H9 (cell line): ENCODE results near the gene ASTN2. TPM values are rescaled to one million over a fixed set of nuclear protein-coding genes. Genes with fewer than 3 reads are reported as not detected.
A peak's percentile ranks its signal among the peaks of the same experiment; 100 is the strongest.

Experiments used
- DNase-seq: peaks from one replicate; pipeline ENCODE4 v3.0.0-alpha.2; 2017
- H2AFZ ChIP-seq: one replicate; pipeline ENCODE4 v1.6.1; 2013; ENCODE audit warnings: mild to moderate bottlenecking, low read length, control low read depth, moderate library complexity
- H2AK5ac ChIP-seq: 2 replicates; pipeline ENCODE4 v1.6.1; 2013; ENCODE audit warnings: low read length, control low read depth, mixed read lengths; ENCODE audit not compliant: insufficient read length
- H2BK120ac ChIP-seq: one replicate; pipeline ENCODE4 v1.6.1; 2013; ENCODE audit warnings: low read depth, mild to moderate bottlenecking, low read length, control low read depth, inconsistent platforms; ENCODE audit not compliant: poor library complexity, severe bottlenecking
- H2BK12ac ChIP-seq: 2 replicates; pipeline ENCODE4 v1.6.1; 2013; ENCODE audit warnings: low read length, control low read depth, mixed read lengths, low read depth; ENCODE audit not compliant: insufficient read length
- H2BK15ac ChIP-seq: 2 replicates; pipeline ENCODE4 v1.6.1; 2013; ENCODE audit warnings: low read depth, low read length, control low read depth
- H2BK20ac ChIP-seq: one replicate; pipeline ENCODE4 v1.6.1; 2013; ENCODE audit warnings: low read depth, mild to moderate bottlenecking, low read length, control low read depth, inconsistent platforms; ENCODE audit not compliant: poor library complexity, severe bottlenecking
- H2BK5ac ChIP-seq: 2 replicates; pipeline ENCODE4 v1.6.1; 2013; ENCODE audit warnings: low read length, control low read depth, mixed read lengths; ENCODE audit not compliant: insufficient read length
- H3K14ac ChIP-seq: 2 replicates; pipeline ENCODE4 v1.6.1; 2013; ENCODE audit warnings: low read length, control low read depth; ENCODE audit not compliant: insufficient read depth
- H3K18ac ChIP-seq: 2 replicates; pipeline ENCODE4 v1.6.1; 2013; ENCODE audit warnings: low read depth, mild to moderate bottlenecking, mixed read lengths, low read length, control low read depth; ENCODE audit not compliant: insufficient read length
- H3K23ac ChIP-seq: 2 replicates; pipeline ENCODE4 v1.6.1; 2013; ENCODE audit warnings: low read length, control low read depth, mixed read lengths, low read depth; ENCODE audit not compliant: insufficient read length
- H3K23me2 ChIP-seq: 2 replicates; pipeline ENCODE4 v1.6.1; 2013; ENCODE audit warnings: low read depth, mild to moderate bottlenecking, mixed read lengths, low read length, control low read depth; ENCODE audit not compliant: insufficient read length, poor library complexity, severe bottlenecking
- H3K27ac ChIP-seq: 2 replicates; pipeline ENCODE4 v1.5.1; 2013; ENCODE audit warnings: low read length, control low read depth, mixed read lengths, low read depth; ENCODE audit not compliant: insufficient read length
- H3K27me3 ChIP-seq: 2 replicates; pipeline ENCODE4 v1.6.1; 2013; ENCODE audit warnings: low read length, control low read depth, inconsistent platforms; ENCODE audit not compliant: insufficient read depth
- H3K4ac ChIP-seq: 2 replicates; pipeline ENCODE4 v1.6.1; 2013; ENCODE audit warnings: low read depth, mild to moderate bottlenecking, control low read depth, inconsistent platforms, low read length, moderate library complexity
- H3K4me1 ChIP-seq: 2 replicates; pipeline ENCODE4 v1.6.1; 2013; ENCODE audit warnings: low read length, control low read depth, inconsistent platforms; ENCODE audit not compliant: insufficient read depth
- H3K4me2 ChIP-seq: 2 replicates; pipeline ENCODE4 v1.6.1; 2013; ENCODE audit warnings: low read length, control low read depth, mixed read lengths; ENCODE audit not compliant: insufficient read length, insufficient read depth
- H3K56ac ChIP-seq: 2 replicates; pipeline ENCODE4 v1.6.1; 2013; ENCODE audit warnings: low read depth, mild to moderate bottlenecking, mixed read lengths, low read length, control low read depth; ENCODE audit not compliant: insufficient read length
- H3K79me1 ChIP-seq: 2 replicates; pipeline ENCODE4 v1.6.1; 2013; ENCODE audit warnings: low read depth, mild to moderate bottlenecking, moderate library complexity, low read length, control low read depth, inconsistent platforms; ENCODE audit not compliant: insufficient read depth, poor library complexity, severe bottlenecking
- H3K79me2 ChIP-seq: 2 replicates; pipeline ENCODE4 v1.6.1; 2013; ENCODE audit warnings: low read length, control low read depth, inconsistent platforms; ENCODE audit not compliant: insufficient read depth
- H3K9ac ChIP-seq: 2 replicates; pipeline ENCODE4 v1.6.1; 2013; ENCODE audit warnings: low read length, control low read depth, mixed read lengths; ENCODE audit not compliant: insufficient read length; ENCODE audit errors: extremely low read depth
- H3K9me3 ChIP-seq: one replicate; pipeline ENCODE4 v1.6.1; 2013; ENCODE audit warnings: low read depth, low read length, inconsistent platforms; ENCODE audit not compliant: control insufficient read depth
- H3T11ph ChIP-seq: one replicate; pipeline ENCODE4 v1.6.1; 2013; ENCODE audit warnings: mild to moderate bottlenecking, low read length, control low read depth, inconsistent platforms
- H4K20me1 ChIP-seq: one replicate; pipeline ENCODE4 v1.6.1; 2013; ENCODE audit not compliant: control insufficient read depth, insufficient read length, insufficient read depth
- H4K5ac ChIP-seq: 2 replicates; pipeline ENCODE4 v1.6.1; 2013; ENCODE audit warnings: low read depth, mild to moderate bottlenecking, mixed read lengths, low read length, control low read depth; ENCODE audit not compliant: insufficient read length
- H4K8ac ChIP-seq: replicated peaks from 2 replicates; pipeline ENCODE4 v1.6.1; 2013; ENCODE audit warnings: low read length, control low read depth, mixed read lengths, low read depth; ENCODE audit not compliant: insufficient read length
- H4K91ac ChIP-seq: 2 replicates; pipeline ENCODE4 v1.6.1; 2013; ENCODE audit warnings: low read depth, mild to moderate bottlenecking, moderate library complexity, mixed read lengths, low read length, control low read depth; ENCODE audit not compliant: insufficient read length
- H3K27ac Mint-ChIP-seq, 3 experiments: 2 replicates in 2 of 3; 3 replicates in 1 of 3; pipeline ENCODE4 v1.8.0; 2020 to 2021; ENCODE audit warnings: mixed read lengths in 3 of 3, mild to moderate bottlenecking in 1 of 3, moderate library complexity in 1 of 3
- H3K27me3 Mint-ChIP-seq: 2 replicates; pipeline ENCODE4 v1.8.0; 2021; ENCODE audit warnings: low read depth, mild to moderate bottlenecking, moderate library complexity, mixed read lengths
- H3K36me3 Mint-ChIP-seq, 3 experiments: 2 replicates in 2 of 3; 3 replicates in 1 of 3; pipeline ENCODE4 v1.8.0; 2020 to 2021; ENCODE audit warnings: low read depth in 3 of 3, mixed read lengths in 3 of 3; ENCODE audit not compliant: insufficient read depth in 1 of 3
- H3K4me1 Mint-ChIP-seq, 2 experiments: 2 replicates each; pipeline ENCODE4 v1.8.0; 2020; ENCODE audit warnings: mixed read lengths in 2 of 2
- H3K4me3 Mint-ChIP-seq, 2 experiments: 2 replicates in 1 of 2; 3 replicates in 1 of 2; pipeline ENCODE4 v1.8.0; 2020 to 2021; ENCODE audit warnings: mild to moderate bottlenecking in 2 of 2, mixed read lengths in 2 of 2, moderate library complexity in 1 of 2
- H3K9me3 Mint-ChIP-seq, 2 experiments: 2 replicates in 1 of 2; 3 replicates in 1 of 2; pipeline ENCODE4 v1.8.0; 2020; ENCODE audit warnings: mild to moderate bottlenecking in 2 of 2, mixed read lengths in 2 of 2, moderate library complexity in 1 of 2
- whole genome bisulfite sequencing: extraction: QIAGEN DNeasy Blood & Tissue Kit; methylation state at CpG from one replicate; pipeline ENCODE4 v1.1.7; 2013; ENCODE audit warnings: missing lambda C conversion rate, low lambda C conversion rate, mixed read lengths; ENCODE audit not compliant: insufficient read length; ENCODE audit errors: extremely low coverage; 5-methylcytosine and 5-hydroxymethylcytosine counted together
- total RNA-seq: library from RNA; stranded (reverse); gene quantifications from 2 replicates; pipeline ENCODE4 v1.2.1, GENCODE V29; 2021
- TF ChIP-seq, protein P1 (sequence below): fragments of 200-600 bp; sonication (generic); conservative IDR thresholded peaks from 3 replicates; pipeline ENCODE4 v1.8.0; 2021; ENCODE audit warnings: antibody characterized with exemption, mild to moderate bottlenecking

The ASTN2 gene
- total RNA-seq, 1 experiment from 2014 or later = 9.7 TPM

DNA sequence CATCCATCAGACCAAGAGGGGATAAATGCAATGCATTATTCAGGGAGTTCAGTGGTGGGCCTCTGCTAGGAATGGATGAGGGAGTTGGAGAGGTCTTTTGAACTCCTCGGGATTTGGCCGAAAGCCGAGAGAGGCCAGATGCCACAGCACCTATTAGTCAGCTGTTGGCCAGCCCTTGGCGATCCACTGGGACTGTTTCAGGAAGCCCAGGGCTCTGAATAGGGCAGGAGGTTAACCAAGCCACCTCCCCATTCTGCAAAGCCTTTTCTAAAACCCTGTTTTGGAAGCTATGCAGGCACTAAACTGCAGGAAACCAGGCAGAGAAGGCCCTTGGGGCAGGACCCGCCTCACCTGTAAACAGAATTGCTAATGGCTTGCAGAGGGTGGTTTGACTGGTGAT is 37.8 kb downstream of the ASTN2 start:
- Histone ChIP-seq H2BK120ac (no peak overlapping the region), H3K4ac (no peak overlapping the region), H3K79me2 (no peaks in the 10 kb centered on the region), H2BK15ac (no peak overlapping the region), H3K4me2 (no peak overlapping the region), H3K27ac (no peak overlapping the region), H2BK5ac (no peak overlapping the region), H3K18ac (no peak overlapping the region), H2AK5ac (no peak overlapping the region), H4K8ac (no peak overlapping the region), H3K14ac (no peak overlapping the region), H2BK12ac (no peak overlapping the region), H3K79me1 (no peaks in the 10 kb centered on the region), H3K27me3 (no peaks in the 10 kb centered on the region), H4K20me1 (no peaks in the 10 kb centered on the region), H4K5ac (no peak overlapping the region), H2AFZ (no peak overlapping the region), H4K91ac (no peak overlapping the region), H3K56ac (no peak overlapping the region), H3T11ph (no peak overlapping the region), H3K23me2 (no peaks in the 10 kb centered on the region), H2BK20ac (no peak overlapping the region), H3K4me1 (peaks cover 8% of the 10 kb centered on the region; the same call in 1 of the 2 replicates), H3K9me3 (no peaks in the 10 kb centered on the region), H3K23ac (no peak overlapping the region), H3K9ac (no peak overlapping the region)
- peak; percentile 81 for DNase-seq
- Mint-ChIP-seq H3K27me3 (no peaks in the 10 kb centered on the region), H3K9me3 (no peaks in the 10 kb centered on the region), H3K4me3 (no peak overlapping the region; a peak in 1 of 5 replicates), H3K36me3 (no peaks in the 10 kb centered on the region; a peak in 1 of 7 replicates), H3K27ac (peak overlapping the region in 1 of 3 experiments; percentile 85; a peak in 3 of 7 replicates), H3K4me1 (peaks cover 24 to 41% of the 10 kb centered on the region in 2 experiments)
- TF ChIP-seq, protein P1, sequence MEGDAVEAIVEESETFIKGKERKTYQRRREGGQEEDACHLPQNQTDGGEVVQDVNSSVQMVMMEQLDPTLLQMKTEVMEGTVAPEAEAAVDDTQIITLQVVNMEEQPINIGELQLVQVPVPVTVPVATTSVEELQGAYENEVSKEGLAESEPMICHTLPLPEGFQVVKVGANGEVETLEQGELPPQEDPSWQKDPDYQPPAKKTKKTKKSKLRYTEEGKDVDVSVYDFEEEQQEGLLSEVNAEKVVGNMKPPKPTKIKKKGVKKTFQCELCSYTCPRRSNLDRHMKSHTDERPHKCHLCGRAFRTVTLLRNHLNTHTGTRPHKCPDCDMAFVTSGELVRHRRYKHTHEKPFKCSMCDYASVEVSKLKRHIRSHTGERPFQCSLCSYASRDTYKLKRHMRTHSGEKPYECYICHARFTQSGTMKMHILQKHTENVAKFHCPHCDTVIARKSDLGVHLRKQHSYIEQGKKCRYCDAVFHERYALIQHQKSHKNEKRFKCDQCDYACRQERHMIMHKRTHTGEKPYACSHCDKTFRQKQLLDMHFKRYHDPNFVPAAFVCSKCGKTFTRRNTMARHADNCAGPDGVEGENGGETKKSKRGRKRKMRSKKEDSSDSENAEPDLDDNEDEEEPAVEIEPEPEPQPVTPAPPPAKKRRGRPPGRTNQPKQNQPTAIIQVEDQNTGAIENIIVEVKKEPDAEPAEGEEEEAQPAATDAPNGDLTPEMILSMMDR = no peak
- no CpG with 5 or more reads among the region's 5 CpGs for WGBS
